ENCODE results near the gene CXCR2.

Gene CXCR2

DNA sequence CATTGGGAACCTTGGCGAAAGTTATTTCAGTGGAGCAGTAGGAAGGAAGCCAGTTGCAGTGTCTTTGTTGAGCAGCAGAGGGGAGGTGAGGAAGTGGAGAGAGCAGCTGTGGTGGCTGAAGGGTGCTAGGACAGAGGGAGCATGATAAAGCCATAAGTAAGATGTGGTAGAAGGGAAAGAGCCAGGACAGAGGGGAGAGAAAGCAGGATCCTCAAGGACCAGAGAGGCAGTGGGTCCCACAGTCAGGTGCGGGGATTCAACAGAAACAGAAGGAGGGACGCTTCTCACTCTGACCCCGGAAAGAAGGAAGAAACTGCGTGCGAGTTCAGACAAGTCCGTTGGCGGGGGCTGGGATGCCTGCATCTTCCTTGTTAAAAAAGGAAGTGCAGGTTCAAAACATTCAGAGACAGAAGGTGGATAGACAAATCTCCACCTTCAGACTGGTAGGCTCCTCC is at the start of gene CXCR2:
TSS of gene CXCR2 (plus strand) at position 403 of the 455 bp plus-strand sequence. CDS start 8,774 bp downstream, outside the sequence.
- TF ChIP-seq, protein P1, sequence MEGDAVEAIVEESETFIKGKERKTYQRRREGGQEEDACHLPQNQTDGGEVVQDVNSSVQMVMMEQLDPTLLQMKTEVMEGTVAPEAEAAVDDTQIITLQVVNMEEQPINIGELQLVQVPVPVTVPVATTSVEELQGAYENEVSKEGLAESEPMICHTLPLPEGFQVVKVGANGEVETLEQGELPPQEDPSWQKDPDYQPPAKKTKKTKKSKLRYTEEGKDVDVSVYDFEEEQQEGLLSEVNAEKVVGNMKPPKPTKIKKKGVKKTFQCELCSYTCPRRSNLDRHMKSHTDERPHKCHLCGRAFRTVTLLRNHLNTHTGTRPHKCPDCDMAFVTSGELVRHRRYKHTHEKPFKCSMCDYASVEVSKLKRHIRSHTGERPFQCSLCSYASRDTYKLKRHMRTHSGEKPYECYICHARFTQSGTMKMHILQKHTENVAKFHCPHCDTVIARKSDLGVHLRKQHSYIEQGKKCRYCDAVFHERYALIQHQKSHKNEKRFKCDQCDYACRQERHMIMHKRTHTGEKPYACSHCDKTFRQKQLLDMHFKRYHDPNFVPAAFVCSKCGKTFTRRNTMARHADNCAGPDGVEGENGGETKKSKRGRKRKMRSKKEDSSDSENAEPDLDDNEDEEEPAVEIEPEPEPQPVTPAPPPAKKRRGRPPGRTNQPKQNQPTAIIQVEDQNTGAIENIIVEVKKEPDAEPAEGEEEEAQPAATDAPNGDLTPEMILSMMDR (IDR thresholded peaks at IDR 0.05; ENCODE audit: insufficient read depth, low read length, poor library complexity, severe bottlenecking): no peak
- TF ChIP-seq EZH2phosphoT487 (conservative IDR thresholded peaks at IDR 0.05; ENCODE audit: low read length): no peak
- Histone ChIP-seq H4K20me1 (ENCODE audit: low read depth, low read length) (no peaks in the 10 kb centered on the region), H3K36me3 (ENCODE audit: low read length) (no peaks in the 10 kb centered on the region), H2AFZ (ENCODE audit: low read depth, low read length, severe bottlenecking) (no peak within 1 kb of the TSS), H3K79me2 (ENCODE audit: insufficient read depth, low read length) (no peaks in the 10 kb centered on the region), H3F3A (ENCODE audit: insufficient read depth) (no peaks in the 10 kb centered on the region), H3K4me3 (ENCODE audit: insufficient read depth, low read length, poor library complexity, severe bottlenecking) (no peak within 1 kb of the TSS), H3K4me2 (ENCODE audit: low read depth, low read length, poor library complexity, severe bottlenecking) (no peak within 1 kb of the TSS), H3K27ac (ENCODE audit: low read depth, low read length) (no peak within 1 kb of the TSS), H3K9me2 (replicated peaks; ENCODE audit: insufficient read depth, low read length) (no peaks in the 10 kb centered on the region), H3K27me3 (ENCODE audit: low read length) (0 out of 2 replicates have a peak, but pooled peaks cover 2% of the 10 kb centered on the region), H3K9me3 (ENCODE audit: insufficient read depth, low read length) (no peaks in the 10 kb centered on the region), H3K9ac (ENCODE audit: low read length) (no peak within 1 kb of the TSS)

DNA sequence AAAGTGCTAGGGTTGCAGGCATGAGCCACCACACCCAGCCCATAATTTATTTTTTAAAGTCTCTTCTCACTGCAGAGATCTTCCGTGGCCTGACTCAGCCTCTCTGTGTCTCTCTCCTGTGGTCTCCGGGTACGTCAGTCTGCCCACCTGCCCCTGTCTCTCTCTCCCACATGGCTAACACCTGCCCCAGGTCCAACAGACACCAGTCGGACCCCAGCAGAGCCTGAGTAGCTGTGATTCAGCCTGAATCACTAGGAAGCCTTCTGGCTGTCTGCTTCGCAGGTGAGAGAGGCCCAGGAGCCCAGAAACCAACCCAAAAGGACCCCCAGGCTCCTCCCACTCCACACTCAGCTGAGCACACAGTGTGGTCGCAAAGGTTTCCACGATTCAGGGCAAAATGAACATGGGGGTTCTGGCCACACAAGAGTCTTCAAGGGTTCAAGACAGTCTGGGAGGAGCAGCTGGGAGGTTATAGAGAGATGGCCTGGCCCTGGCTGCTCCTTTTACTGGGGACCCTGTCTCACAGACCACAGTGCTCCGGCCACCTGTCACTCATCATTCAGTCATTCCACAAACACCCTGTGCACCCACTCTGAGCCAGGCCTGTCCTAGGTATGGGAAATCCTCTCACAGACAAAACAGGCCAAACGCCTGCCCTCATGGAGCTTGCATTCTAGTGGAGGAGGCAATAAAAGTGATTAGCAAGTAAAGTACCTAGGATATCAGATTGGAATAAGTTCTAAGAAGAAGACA is 48.2 kb upstream of the CXCR2 start:
- Histone ChIP-seq H4K20me1 (ENCODE audit: low read depth, low read length) (no peaks in the 10 kb centered on the region), H3K27me3 (ENCODE audit: low read length) (no peaks in the 10 kb centered on the region), H3K4me2 (ENCODE audit: low read depth, low read length, poor library complexity, severe bottlenecking) (no peak overlapping the region), H3K9me2 (replicated peaks; ENCODE audit: insufficient read depth, low read length) (no peaks in the 10 kb centered on the region), H3K4me3 (ENCODE audit: insufficient read depth, low read length, poor library complexity, severe bottlenecking) (no peak overlapping the region), H3K79me2 (ENCODE audit: insufficient read depth, low read length) (no peaks in the 10 kb centered on the region), H3K36me3 (ENCODE audit: low read length) (no peaks in the 10 kb centered on the region), H3F3A (ENCODE audit: insufficient read depth) (no peaks in the 10 kb centered on the region), H3K9ac (ENCODE audit: low read length) (no peak overlapping the region), H3K27ac (ENCODE audit: low read depth, low read length) (no peak overlapping the region), H3K9me3 (ENCODE audit: insufficient read depth, low read length) (no peaks in the 10 kb centered on the region), H2AFZ (ENCODE audit: low read depth, low read length, severe bottlenecking) (no peak overlapping the region)
- no peak for TF ChIP-seq EZH2phosphoT487 (conservative IDR thresholded peaks at IDR 0.05; ENCODE audit: low read length)
- TF ChIP-seq, protein P1 (IDR thresholded peaks at IDR 0.05; ENCODE audit: insufficient read depth, low read length, poor library complexity, severe bottlenecking): no peak

DNA sequence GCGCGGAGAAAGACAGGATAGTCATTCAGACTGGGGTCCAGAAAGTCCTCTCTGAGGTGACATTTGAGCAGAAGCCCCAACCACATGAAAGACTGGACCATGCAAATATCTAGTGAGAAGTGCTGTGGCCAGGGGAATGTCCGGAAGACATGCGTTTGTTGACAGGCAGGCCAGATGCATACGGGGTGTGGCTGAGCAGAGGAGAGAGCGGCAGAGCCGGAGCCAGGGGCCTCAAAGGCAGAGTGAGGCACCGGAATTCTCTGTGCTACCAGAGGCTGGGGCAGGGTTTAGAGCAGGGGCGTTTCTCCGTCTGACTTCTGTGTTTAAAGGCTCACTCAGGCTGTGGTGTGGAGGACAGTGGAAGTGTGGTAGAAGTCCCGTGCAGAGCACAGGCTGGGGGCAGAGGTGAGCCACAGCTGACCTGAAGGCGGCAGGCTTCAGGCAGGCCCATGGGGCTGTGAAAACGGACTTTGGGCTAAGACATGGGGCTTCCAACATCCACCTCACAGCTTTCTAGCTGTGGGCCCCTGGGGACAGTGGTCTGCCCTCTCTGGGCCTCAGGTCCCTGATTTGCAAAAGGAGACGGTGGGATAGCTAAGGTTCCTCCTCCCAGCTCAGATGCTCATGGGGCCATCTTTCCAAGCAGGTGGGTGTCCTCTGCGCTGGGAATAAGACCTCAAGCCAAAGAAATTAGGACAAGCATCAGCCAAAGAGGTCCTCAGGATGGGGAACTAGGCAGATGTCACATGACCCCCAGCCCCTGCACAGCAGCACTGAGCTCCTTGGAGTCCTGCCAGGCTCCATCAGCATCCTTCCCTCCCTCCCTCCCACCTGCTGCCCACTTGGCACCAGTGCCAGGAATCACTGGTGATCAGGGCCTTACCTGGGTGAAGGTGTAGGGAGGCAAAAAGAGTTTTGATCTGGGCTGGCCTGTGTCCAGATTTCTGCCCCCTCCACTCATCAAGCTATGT is 45.6 kb upstream of the CXCR2 start:
- Histone ChIP-seq H3F3A (ENCODE audit: insufficient read depth) (no peaks in the 10 kb centered on the region), H3K9me2 (replicated peaks; ENCODE audit: insufficient read depth, low read length) (no peaks in the 10 kb centered on the region), H3K4me3 (ENCODE audit: insufficient read depth, low read length, poor library complexity, severe bottlenecking) (no peak overlapping the region), H3K9me3 (ENCODE audit: insufficient read depth, low read length) (no peaks in the 10 kb centered on the region), H3K79me2 (ENCODE audit: insufficient read depth, low read length) (no peaks in the 10 kb centered on the region), H3K27ac (ENCODE audit: low read depth, low read length) (no peak overlapping the region), H4K20me1 (ENCODE audit: low read depth, low read length) (no peaks in the 10 kb centered on the region), H3K36me3 (ENCODE audit: low read length) (no peaks in the 10 kb centered on the region), H3K4me2 (ENCODE audit: low read depth, low read length, poor library complexity, severe bottlenecking) (no peak overlapping the region), H2AFZ (ENCODE audit: low read depth, low read length, severe bottlenecking) (no peak overlapping the region), H3K9ac (ENCODE audit: low read length) (no peak overlapping the region), H3K27me3 (ENCODE audit: low read length) (no peaks in the 10 kb centered on the region)
- no peak for TF ChIP-seq EZH2phosphoT487 (conservative IDR thresholded peaks at IDR 0.05; ENCODE audit: low read length)
- TF ChIP-seq, protein P1 (IDR thresholded peaks at IDR 0.05; ENCODE audit: insufficient read depth, low read length, poor library complexity, severe bottlenecking): no peak
